Esophagus muscularis mucosa (tissue), 3 donors: Measurements from ENCODE around the gene TXLNB.

Experiments
- CTCF ChIP-seq, 3 experiments: fragments of 200-600 bp in 2 of 3; fragments of 450-650 bp in 1 of 3; sonication (generic) in 2 of 3; IDR thresholded peaks; one replicate each; pipeline ENCODE4 v1.5.1; 2017 to 2019; ENCODE audit warnings: antibody characterized with exemption in 3 of 3, mild to moderate bottlenecking in 2 of 3, moderate library complexity in 1 of 3
- EP300 ChIP-seq: sonication (generic); formaldehyde crosslinking; IDR thresholded peaks from one replicate; pipeline ENCODE4 v1.6.1; 2017; ENCODE audit warnings: antibody characterized with exemption

- TF ChIP-seq EP300 (no peak), CTCF (IDR thresholded peaks at IDR 0.05) (no peak)
These were observed 16.6 kb upstream of the TXLNB start for GRCh38 chr6:139308286-139308916.
